DMS153 treated with DMSO at 0.1 percent for 48 hours (cell line): ENCODE data around the gene CLCN5.

Experiments
- DNase-seq: peaks from one replicate; lab custom pipeline; 2025; ENCODE audit not compliant: unreplicated experiment; lab: John Stamatoyannopoulos, UW

CLCN5 gene

DNA sequence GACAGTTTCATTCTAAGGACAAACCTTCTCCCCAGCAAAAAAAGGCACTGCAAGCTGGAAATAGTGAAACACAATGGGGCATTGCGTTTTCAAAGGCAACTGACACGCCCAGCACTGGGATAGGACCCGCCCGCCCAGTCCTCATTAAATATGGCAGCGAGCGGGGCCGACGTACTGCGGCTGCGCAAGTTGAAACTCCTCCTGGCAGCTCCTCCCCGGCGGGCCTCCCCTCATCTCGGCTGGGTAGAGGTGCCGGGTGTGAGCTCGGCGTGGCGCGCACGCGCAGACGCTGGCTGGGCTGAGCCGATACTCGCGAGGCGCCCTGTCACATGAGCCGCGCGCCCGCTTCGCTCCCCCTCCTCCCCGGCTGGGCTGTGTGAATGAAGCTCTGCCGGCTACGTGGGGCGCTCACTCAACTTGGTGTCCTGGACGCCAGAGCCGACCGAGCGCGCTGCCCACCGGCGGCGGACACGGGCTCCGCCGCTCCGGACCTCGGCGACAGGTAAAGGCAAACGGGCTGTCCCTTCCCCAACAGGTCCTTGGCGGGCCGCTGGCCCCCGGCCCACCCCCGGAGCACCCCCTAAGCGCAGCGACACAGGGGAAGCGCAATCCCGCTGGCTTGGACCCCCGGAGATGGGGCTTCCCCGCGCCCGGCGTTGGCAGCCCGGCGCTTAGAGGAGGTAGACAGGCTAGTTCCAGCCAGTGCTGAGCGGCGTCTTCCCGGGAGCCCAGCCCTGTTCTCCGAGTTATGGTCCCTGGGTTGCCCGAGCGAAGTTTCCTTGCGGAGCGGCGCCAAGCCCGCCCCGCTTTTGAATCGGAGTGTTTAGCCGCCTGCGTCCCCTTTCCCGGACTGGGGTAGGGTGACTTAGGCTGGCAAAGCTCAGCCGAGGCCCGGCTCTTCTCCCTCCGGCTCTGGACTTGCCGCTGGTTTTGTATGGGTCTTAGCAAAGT, at the start of gene CLCN5:
Gene CLCN5, plus strand, starts transcription at position 306 of the 951 bp plus-strand sequence. CDS start 2,703 bp downstream, outside the sequence.
- DNase-seq: peak; percentile 87

DNA sequence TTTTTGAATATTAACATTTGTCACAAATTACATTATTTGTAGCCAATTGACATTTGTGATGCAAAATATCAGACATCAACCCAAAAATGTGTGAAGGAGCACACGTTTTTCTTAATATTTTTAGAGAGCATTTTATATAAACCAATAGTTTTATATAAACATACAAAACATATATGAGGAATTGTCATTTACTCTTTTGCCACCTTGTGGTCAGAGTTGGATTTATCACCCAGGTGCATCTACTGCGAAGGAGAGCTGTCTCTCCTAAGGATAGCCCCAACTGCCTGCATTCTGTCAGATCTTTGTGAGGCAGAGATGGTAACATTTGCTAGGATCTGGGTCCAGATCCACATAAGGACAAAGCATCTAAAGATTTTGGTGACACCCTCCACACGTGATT, 45.6 kb upstream of the CLCN5 start:
- DNase-seq: no peak

DNA sequence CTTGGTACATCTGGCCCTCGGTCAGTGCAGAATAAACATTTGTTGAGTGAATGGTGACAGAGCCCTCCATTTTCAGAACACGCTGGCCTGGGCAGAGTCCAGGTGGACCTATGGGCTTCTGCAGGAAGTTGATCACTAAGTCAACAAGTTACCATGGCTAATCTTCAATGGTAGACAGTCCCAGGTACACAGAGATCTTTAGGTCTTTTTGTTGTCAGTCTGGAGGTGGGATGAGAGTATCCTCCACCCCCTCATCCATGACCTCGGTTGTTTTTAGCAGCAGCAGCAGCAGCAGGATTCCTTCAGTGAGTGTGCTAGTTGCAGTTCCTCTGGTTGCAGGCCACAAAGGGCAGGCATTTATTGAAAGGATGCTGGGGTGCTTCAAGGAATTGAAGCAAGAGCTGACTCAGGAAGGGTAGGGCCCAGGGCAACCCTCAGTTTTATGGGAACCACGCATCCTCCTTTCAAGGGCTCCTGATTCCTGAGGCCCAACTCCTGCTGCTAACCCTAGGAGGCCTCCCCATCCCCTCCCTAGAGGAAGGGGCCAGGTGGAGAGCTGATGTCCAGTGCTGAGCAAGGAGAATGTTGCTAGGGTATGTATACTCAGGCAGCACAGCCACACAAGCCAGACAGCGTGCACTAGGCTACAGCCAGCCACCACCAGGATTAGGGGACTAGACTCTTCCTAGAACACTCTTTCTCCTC, 44.8 kb upstream of the CLCN5 start:
- no peak for DNase-seq

DNA sequence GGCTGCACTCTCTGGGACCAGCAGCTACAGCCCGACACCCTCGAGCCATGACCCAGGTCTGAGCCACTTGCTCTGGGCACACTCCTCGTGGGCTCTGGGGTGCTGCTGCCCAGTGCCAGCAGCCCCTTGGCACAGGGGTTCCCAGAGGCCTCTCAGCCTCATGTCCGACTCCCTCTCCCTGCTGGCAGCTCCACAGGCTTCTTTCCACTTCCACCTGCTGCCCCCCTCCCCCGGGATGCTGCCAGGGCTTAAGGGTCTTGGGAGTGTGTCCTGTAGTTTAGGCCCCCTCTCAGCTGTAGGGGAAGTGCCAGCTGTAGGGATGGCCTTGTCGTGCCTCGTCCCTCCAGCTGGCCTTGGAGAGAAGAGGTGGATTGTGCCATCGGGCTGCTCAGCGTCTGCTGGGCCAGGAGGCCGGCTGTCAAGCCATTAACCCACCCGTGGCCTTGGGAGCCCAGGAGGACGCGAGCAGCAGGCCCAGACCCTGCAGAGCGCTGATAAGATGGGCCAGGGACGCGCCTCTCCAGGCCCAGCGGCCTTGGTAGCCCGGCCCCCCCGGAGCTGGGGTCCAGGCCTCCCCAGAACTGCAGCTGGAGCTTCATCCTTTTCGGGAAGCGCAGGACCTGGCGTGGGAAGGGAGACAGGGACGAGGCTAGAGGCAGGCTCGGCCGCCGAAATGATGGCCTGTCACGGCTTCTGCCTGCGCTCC, 44.1 kb upstream of the CLCN5 start:
- no peak for DNase-seq

DNA sequence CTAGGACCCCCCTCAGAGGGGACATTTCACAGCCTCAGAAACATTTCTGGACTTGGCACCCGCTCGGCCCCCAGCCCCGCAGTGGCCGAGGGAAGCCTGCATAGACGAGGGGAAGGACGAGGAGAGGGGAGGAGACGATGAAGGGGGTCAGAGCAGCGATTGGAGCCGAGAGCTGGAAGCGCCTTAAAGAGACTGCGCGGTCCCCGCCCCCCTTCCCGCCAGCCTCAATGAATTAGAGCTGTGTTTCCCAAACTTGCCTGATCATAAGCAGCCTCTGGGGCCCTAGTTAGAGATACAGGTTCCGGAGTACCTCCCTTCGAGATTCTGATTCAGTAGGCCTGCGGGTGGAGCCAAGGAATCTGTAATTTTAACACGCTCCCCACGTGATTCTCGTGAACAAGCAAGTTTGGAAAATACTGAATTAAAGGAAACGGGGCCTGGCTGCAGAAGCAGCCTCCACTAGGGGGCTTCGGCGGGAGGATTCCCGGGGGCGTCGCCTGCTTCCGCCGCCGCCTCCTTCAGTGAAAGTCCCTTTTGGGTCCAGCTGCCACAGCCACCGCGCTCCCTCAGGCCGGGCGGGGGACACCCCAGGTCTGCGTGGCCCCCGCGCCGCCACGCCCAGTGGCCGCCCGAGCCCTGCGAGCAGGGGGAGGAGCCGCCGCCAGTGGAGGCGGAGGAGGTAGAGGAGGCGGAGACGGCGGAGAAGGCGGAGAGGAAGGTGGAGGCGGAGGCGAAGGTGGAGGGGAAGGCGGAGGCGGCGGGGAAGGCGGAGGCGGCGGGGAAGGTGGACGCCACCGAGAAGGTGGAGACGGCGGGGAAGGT, 43.4 kb upstream of the CLCN5 start, which contains the start of gene USP27X:
Gene USP27X, plus strand, starts transcription at position 651 of the 822 bp plus-strand sequence. CDS start 824 bp downstream, outside the sequence.
- peak; percentile 31 for DNase-seq

DNA sequence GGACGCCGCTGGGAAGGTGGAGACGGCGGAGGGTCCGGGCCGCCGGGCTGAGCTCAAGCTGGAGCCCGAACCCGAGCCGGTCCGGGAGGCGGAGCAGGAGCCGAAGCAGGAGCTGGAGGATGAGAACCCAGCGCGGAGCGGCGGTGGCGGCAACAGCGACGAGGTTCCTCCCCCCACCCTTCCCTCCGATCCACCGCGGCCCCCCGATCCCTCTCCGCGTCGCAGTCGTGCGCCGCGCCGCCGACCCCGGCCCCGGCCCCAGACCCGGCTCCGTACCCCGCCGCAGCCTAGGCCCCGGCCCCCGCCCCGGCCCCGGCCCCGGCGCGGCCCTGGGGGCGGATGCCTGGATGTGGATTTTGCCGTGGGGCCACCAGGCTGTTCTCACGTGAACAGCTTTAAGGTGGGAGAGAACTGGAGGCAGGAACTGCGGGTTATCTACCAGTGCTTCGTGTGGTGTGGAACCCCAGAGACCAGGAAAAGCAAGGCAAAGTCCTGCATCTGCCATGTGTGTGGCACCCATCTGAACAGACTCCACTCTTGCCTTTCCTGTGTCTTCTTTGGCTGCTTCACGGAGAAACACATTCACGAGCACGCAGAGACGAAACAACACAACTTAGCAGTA, 42.6 kb upstream of the CLCN5 start:
- no peak for DNase-seq

DNA sequence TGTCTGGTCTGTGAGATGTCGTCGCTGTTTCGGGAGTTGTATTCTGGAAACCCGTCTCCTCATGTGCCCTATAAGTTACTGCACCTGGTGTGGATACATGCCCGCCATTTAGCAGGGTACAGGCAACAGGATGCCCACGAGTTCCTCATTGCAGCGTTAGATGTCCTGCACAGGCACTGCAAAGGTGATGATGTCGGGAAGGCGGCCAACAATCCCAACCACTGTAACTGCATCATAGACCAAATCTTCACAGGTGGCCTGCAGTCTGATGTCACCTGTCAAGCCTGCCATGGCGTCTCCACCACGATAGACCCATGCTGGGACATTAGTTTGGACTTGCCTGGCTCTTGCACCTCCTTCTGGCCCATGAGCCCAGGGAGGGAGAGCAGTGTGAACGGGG, 41.7 kb upstream of the CLCN5 start:
- DNase-seq: no peak

DNA sequence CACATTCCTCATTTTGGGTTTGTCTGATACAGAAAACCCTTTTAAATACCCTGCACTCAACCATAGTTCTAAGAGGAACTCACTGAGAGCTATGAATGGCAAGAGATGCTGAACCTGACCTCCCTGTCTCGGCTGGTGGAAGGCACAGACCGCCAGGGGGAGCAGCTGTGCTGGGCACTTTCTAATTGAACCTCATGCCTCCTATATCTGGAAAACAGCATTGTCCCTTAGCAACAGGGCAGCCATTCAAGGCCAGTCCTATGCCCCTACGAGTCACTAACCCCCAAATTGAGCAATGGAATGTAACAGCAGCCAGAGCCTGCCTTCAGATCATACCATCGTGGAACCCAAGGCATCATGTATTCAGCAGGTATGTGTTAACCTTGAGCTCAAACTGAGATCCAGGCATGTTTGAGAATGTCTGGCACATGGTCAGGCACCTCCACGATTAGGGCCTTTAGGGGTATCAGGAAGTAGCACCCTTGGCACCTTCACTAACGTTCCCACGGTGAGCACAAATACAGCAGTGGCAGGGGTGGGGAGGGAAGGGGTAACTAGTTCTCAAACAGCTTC, 38.0 kb upstream of the CLCN5 start:
- peak; percentile 27 for DNase-seq

DNA sequence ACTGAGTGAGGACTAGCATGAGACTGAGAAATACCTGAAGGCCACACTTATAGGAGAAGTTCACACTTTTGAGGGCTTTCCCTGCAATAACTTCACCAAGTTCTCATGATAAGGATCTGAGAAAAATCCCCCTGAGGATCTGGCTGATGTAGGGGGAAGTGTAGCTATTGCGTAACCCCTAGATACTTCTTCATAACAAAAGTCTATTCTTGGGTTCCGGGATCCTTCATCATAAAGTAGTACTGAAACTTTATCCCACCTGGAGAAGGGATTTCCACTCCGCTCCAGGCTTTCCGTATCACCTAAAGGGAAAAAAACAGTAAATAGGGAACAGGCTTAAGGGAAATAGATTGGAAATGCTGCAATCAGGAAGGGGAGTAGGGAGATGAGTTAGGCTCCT, 29.9 kb upstream of the CLCN5 start:
- DNase-seq: no peak

DNA sequence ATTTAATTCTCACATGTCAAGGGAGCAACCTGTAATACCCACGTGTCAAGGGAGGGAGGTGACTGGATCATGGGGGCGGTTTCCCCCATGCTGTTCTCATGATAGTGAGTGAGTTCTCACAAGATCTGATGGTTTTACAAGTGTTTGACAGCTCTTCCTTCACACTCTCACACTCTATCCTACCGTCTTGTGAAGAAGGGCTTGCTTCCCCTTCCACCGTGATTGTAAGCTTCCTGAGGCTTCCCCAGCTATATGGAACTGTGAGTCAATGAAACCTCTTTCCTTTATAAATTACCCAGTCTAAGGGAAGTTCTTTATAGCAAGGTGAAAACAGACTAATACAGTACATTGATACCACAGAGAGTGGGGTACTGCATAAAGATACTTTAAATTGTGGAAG, 25.4 kb upstream of the CLCN5 start:
- DNase-seq: no peak

DNA sequence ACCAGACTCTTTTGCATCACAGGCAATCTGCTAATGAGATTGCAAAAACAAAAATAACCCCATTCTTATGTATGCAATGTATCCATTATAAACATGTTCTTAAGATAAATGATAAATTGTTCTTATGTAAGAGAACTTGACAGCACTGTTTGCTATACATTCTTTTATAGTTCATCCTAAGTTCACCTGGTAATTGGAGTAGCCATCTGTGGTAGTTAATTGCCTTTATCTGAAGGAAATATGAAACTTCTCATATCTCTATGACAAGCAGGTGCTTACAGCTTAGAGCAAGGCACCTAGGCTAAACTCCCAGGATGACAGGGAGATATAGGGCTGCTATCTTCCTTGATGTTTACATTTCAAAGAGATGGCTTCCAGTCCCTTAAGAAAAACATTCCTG, 21.3 kb upstream of the CLCN5 start:
- DNase-seq: no peak

DNA sequence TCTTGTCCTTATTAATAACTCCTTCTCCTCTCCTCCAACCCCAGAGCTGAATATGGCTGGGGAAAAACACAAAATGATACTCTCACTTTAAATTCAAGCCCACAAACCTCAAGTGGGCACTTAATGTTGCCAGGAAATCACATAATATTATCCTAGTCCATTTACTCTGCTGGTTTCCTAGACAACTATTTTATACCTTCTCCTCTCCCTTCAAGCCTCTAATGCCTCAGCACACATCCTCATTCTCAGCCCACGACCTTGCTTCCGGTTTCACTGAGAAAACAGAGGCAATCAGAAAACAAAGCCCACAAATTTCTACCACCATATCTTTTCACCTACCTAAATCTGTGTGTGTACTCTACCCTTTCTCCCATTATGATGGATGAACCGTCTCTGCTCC, 12.1 kb upstream of the CLCN5 start:
- peak; percentile 77 for DNase-seq

DNA sequence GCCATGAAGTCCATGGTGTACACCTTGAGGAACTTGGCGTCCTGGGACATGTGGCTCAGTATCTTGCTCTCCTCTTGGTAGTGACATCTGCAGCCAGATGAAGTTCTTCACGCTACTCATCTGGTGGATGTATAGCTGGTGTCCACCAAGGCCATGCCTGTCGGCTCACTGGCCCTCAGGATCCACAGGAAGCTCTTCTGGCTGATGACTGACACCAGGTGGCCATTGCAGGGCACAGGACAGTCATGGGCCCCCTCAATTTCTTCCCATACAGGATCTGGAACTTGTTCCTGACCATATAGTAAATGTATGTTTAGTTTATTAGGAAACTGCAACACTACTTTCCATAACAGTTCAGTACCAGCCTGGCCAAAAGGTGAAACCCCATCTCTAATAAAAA, 10.3 kb upstream of the CLCN5 start:
- no peak for DNase-seq

DNA sequence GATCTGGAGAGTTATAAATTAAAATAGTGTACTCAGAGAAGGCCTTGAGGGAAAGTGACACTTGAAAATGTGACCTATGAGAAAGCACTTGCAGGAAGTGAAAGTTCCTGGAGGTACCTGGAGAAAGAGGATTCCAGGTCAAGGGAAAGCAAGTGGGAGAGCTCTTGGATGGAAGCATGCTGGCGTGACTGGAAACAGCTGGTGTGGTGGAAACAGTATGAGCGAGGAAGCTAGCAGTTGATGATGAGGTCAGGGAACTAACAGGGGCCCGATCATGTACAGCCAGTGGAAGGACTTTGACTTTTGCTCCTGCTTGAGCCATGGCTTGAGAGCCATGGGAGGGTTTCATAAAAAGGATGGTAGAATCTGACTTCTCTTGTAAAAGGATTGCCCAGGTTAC, 9.5 kb upstream of the CLCN5 start:
- DNase-seq: no peak

DNA sequence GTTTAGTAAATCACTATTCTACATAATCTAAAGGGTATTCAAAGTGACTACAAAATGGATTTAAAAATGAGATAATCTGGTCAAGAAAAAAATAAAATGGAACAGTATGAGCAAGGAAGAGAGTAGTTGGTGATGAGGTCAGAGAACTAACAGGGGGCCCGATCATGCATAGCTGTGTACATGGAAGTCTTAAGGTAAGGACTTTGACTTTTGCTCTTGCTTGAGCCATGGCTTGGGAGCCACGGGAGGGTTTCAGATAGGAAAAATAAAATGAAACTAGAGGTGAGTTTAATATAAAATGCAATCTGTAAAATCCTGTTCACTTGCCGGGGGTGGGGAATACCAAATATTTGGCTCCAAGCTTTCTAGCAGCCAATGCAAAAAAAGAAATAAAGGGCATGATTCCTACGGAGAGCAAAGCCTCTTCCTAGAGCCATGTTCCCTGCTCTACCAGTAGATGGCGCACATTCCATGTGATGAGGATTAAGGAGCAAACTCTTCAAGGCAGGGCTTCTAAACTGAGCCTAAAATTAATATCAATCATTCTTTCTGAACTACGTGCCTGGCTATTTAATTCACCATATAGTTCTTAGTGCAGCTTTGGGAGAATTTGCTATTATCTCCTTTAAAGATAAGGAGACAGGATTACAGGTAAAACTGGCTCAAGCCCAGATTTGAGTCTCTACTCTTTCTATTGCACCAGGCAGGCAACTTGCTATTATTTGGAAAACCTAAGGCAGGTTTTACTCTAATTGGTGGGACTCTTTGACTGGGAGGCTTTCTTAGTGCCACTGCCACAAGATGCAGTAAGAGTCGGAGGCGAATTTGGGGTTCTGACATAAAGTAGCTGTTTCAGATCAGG, 6.8 kb upstream of the CLCN5 start:
- DNase-seq: peak; percentile 38

DNA sequence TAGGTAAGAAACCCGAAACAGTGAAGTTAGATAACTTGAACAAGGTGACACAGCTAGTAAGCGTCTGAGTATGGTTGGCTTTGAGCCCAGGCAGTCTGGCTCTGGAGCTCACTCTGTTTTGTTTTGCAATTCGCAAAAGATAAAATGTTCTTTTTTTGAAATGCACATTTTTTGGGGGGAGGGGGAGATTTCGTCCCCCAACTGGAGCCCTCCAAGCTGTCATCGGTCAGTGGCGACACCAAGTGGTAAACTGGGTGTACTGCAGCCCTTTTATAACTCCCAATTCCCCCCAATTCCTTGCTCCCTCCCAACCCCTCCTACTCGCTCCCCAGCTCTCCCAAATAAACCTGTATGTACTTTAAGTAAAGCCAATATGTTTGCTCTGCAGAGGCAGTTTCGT, 2.8 kb upstream of the CLCN5 start:
- no peak for DNase-seq

DNA sequence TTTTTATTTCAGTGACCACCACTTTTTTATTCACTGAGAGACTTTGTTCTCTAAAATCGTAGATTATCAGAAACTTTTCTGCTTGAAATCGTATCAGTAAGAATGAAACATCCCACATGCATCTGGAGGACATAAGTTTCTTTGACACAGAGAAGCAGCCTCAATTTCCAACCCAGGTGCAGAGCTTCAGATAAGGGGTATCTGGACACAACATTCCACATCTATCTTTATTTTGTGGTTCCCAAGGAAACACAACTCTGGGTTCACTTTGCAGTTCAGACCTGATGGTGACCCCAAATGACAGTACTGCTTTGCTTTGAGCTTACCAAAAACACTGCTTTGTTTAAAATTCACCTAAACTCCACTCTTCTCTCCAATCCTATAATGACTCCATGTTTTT, 1.3 kb upstream of the CLCN5 start:
- no peak for DNase-seq

DNA sequence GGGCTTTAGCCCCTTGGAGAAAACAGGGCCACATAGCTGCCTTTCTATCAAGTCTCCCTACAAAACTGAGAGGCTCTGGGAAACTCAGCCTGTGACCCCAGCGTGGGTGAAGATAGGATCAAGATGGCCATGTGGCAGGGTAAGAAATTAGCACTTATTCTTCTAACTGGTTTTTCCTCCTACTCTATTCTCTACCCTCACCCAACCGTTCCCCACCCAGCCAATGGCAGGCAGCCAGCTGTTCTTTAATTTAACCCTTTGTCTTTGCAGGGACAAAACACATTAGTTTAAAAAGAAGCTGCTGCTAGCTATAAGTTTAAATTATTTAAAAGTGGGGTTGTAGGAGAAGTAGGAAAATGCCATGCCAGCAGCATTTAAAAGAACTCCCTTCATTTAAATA, 2.8 kb downstream of the CLCN5 start:
- DNase-seq: no peak

DNA sequence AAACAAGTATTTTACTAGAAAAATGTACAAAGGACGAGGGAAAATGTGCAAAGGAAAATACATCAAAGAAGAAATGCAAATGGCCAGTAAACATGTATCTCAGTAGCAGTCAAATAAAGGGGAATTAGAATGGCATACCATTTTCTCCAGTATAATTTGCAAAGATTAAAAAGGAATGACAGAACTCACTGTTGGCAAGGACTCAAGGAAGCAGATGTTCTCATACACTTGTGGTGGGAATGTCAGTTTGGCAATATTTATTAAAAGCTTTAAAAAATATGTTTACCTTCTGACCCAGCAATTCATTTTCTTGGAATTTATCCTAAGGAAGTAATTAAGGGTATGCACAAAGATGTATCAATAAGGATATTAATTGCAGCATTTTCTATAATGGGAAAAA, 7.6 kb downstream of the CLCN5 start:
- DNase-seq: no peak
